ENCODE measurements around the gene CLMN.

The CLMN gene

DNA sequence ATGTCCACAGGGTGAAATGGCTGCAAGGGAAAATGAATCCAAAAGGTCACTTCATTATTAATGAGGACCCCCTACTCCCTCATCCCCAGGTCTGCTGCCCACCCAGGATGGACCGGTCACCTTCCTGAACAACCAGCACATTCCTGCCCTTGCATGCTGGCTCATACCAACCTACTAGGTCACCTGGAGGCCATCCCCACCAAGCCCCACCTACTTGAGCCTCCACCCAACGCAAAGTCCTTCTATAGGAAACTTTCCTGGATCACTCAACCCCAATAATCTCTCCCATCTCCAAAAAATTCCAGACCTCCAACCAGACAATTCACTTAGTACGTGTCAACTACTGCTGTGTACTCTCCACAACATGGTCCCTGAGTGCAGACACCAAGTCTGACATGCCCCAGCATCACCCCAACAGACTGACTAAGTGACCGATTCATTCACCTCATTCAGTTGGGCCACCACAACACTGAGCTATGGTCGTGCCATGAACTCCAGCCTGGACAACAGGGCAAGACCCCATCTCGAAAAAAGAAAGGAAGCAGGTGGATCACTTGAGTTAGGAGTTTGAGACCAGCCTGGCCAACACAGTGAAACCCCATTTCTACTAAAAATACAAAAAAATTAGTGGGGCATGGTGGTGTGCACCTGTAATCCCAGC lies 18.1 kb downstream of the CLMN start:
- DNase-seq (ENCODE audit: low read depth) = no peak

DNA sequence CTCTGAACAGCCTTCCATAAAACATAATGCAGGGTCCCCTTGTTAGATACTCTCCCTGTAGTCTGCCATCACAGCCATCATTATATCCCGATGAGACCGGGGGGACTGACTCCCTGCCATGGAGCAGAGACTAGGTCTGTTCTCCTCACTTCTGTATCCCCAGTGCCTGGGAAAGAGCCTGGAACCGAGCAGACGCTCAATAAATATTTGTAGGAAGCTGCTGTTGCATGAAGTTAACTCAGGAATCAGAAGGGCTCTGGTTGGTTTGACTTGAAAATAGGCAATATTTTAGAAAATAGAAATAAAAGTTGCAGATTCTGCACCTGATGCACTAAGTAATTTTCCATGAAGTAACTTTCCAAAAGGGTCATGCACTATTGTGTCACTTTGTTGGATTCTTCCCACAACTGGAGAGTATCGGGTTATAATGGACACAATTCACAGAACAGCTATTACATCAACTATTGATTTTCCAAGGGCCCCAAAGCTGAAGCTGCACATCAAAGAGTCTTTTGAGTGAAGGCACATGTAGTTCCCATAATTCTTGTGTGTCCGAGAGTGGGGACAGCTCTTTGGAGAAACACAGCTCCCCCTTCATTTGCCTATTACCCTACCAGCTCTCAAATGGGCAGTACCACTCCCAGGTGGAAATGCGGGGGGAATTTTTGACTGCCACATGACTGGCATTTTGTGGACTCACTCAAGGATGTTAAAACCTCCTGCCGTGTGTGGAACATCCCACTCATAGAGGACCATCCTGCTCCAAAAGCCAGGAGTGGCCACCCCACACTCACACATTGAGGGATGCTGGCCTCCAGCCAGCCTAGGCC lies 18.8 kb downstream of the CLMN start:
- DNase-seq (ENCODE audit: low read depth) = no peak

DNA sequence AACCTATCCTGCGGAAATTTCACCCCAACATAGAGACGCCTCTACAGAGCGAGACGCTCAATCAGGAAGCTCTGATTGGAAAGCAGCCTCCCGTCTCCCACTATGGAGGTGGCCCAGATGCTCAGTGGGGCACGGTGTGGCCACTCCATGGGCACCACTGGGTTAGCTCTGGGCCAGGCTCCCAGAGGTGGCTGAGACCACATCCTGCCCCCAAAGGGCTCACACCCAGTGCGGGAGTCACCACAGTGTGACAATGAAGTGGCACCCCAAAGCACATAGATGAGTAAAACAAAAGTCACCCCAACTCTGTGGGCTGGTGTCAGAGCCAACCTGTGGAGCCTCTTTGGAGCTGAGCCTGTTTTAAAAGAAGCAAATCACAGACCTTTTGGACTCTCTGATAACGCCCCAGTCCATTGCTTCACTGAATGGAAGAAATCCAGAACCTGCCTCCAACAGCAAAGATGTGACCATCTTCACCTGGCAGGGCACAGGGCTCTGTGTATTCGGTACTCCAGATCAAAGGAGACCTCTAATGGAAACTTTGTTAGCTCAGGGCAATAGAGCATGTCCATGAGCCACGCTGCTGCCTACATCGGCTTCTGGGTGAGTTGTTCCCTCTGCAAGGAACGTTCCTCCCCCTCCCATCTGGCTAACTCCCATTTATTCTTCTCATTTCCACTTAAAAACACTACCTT lies 19.6 kb downstream of the CLMN start:
- DNase-seq (ENCODE audit: low read depth) = no peak

GRCh38 chr14:95299271-95299670 lies 20.4 kb downstream of the CLMN start:
- DNase-seq (ENCODE audit: low read depth) = no peak

- no peak for DNase-seq (ENCODE audit: low read depth)
Measured at GRCh38 chr14:95297832-95298231, 21.9 kb downstream of the CLMN start.

GRCh38 chr14:95296966-95297365 lies 22.7 kb downstream of the CLMN start:
- DNase-seq (ENCODE audit: low read depth) = no peak

GRCh38 chr14:95295600-95296376 lies 23.9 kb downstream of the CLMN start:
- no peak for DNase-seq (ENCODE audit: low read depth)

- no peak for DNase-seq (ENCODE audit: low read depth)
Measured at GRCh38 chr14:95294834-95295599, 24.7 kb downstream of the CLMN start.

DNA sequence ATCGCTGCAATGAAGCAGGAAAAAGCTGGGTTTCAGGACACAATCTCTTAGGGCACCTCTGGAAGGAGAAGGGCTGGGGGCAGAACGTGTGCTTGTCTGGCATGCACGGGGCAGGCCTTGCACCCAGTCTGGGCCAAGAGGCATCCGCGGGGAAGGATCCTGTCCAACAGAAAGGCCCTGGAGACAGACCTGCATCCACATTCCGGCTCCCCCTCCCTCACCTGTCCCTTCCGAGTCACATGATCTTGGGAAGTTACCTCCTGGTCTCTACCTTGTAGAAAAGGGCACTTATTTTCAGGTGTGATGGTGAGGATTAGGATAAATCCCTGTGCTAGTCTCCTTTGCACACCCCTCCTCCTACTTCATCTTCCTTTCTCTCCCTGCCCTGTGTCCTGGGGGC lies 25.4 kb downstream of the CLMN start:
- DNase-seq (ENCODE audit: low read depth) = no peak

DNA sequence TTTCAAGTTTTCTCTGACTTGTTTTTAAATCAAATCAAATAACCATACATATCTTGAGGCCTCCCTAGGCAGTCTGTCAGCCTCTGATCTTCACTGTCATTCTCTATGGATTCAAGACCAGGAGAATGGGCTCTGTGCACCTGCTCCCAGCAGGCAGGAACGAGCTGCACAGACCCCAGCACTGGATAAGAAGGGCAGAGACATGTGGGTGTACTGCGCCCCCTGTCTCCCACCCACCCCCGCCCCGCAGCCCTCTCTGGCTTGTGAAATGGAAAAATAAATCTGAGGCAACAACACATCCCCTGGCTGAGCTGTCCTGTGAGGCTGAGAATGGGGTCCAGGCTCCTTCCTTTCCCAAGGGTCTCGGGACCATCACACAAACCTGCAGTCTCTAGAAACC lies 26.3 kb downstream of the CLMN start:
- DNase-seq (ENCODE audit: low read depth) = no peak

DNA sequence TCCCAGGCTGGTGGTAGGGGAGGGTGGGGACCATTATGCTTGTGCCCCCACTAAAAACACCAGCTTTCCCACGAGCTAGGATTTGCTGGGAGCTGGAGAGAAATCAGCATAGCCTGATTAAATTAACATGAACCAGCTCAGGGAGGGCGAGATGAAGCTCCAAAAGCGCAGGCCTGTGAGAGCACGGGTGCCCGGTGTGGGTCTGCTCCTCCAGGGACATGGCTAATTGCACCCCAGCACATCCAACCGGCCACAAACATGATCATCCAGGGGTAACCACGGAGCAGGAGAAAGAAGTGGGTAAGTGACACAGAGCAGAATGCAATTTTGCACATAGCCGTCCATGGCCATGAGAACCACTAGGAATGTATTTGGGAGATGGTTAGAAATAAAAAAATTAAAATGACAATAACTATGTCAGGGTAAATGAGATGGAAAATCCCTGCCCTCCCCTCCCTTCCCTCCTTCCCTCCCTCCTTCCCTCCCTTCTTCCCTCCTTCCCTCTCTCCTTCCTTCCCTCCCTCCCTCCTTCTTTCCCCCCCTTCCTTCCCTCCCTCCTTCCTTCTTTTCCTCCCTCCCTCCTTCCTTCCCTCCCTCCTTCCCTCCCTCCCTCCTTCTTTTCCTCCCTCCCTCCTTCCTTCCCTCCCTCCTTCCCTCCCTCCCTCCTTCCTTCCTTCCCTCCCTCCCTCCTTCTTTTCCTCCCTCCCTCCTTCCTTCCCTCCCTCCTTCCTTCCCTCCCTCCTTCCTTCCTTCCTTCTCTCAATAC lies 26.9 kb downstream of the CLMN start:
- no peak for DNase-seq (ENCODE audit: low read depth)

DNA sequence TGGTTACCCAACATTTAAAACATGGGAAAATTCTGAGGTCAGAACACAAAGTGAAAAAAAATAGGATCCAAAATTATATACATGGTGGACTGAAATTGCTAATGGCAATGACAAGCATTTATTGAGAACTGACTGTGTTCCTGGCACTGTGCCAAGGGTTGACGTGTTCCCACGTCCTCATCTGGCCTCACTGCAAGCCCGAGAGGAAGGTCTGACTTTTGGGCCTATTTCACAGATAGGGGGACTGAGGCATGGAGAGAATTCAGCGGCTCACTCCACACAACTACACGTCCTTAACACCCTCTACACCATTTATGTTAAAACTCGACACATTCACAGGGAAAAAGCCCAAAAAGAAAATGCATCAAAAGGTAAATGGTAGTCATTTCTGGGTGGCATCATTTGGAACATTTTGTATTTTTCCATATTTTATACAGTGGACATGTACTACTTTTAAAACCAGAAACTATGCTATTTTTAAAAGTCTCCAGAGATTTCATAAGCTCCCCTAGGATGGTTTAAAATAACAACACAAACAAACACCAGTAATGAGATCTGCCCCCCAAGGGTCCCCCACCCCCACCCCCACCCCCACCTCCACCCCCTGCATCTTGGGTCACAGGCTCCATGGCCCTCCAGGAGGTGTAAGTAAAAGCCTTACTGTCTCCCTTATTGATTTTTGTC lies 27.7 kb downstream of the CLMN start:
- DNase-seq (ENCODE audit: low read depth) = peak; percentile 25

DNA sequence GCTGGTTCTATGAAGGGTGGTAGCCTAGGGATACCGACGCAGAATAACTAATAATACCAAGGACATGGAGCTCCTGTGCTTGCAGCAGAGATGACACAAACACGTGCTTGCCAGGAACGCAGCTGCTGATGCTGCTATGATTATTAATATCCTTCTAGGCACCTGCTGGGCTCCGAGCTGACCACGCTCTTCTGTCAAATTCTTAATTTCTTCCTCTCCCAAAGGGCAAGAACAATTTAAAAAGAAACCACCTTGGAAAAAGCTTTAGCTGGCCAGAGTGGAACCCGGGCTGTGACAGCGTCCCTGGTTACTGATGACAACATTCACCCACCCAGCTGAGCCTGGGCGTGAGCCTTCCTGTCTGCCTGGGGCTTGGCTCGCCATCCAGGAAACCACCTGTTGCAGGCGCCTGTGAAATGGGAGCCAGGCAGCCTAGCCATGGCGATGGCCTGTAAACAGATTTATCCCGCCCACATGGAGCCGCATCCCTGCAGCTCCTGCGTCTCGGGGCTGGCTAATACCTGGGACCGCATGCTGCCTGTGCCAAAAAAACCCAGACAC lies 28.8 kb downstream of the CLMN start:
- no peak for DNase-seq (ENCODE audit: low read depth)

DNA sequence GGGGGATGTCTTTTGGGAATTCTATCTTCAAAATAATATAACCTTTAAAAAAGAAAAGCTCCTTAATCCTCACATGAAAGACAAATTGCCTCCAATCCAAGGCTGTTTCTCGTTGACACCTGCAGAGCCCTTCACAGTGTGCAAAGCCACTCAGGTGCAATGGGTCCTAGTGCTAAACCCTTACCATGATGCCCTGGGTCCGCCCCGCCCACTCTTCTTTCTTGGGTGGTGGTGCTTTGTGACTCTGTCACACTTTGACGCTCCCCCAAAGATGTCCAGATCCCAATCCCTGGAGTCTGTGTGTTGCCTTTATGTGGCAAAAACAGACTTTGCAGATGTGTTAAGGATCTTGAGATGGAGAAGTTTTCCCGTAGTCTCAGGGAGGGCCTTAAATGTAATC lies 29.7 kb downstream of the CLMN start:
- no peak for DNase-seq (ENCODE audit: low read depth)

DNA sequence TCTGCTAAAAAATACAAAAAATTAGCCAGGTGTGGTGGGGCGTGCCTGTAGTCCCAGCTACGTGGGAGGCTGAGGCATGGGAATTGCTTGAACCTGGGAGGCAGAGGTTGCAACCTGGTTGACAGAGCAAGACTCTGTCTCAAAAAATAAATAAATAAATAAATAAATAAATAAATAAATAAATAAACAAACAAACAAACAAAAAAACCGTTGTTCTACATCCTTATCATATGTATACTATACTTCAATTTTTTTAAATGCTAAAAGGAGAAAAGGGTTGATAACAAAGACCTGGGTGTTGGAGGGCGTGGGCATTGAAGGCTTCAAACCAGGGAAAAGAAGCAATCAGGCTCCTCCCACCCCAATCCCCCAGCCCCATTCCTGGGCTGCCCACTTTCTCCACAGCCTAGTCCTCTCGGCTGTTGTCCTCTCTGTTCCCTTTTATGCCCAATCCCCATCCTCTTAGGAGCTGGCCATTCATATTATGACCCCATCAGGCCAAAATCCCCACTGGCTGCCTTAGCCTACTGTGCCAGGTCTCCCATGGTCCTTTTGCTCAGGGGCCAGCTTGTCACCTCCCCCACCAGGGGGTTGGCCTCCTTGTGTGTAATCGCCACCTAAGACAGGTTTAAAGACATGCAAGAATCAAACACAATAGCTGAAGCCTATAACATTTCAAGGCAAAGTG lies 30.2 kb downstream of the CLMN start:
- no peak for DNase-seq (ENCODE audit: low read depth)

- no peak for DNase-seq (ENCODE audit: low read depth)
Measured at GRCh38 chr14:95288672-95289322, 30.9 kb downstream of the CLMN start.

- no peak for DNase-seq (ENCODE audit: low read depth)
Measured at GRCh38 chr14:95287176-95287754, 32.4 kb downstream of the CLMN start.

DNA sequence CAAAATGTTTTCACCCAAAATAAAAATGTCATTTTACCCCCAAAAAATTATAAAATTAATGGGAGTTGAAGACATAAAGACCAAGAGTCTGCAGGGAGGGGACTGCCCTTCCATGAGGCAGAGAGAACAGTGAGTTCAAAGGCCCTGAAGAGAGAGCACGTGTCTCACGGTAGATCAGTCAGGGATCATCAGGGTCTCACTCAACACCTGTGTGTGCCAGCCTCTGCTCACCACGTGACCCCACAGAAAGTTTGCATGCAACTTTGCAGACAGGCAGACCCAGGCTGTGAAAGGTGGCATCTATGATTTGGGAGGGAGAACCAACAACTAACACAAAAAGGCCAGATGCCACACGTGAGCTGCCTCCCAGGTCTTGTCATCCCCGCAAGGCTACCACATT lies 33.1 kb downstream of the CLMN start:
- no peak for DNase-seq (ENCODE audit: low read depth)
